ENCODE measurements around the gene BSG. TPM values are rescaled to one million over a fixed set of nuclear protein-coding genes. Genes with fewer than 3 reads are reported as not detected.

Gene BSG
- total and polyA plus RNA-seq, 9 of the 15 experiments (the other 6 are each of a cell fraction or from before 2014, with no cell fraction given) = 4.6 to 495 (median 187) TPM

GRCh38 chr19:623175-623916, 51.0 kb downstream of the BSG start:
- Histone ChIP-seq H3K9ac (ENCODE audit: insufficient read depth in 1 of 2, low read depth in 2 of 2, low read length in 2 of 2) (no peak overlapping the region; a peak in 1 of 4 replicates), H3K36me3 (ENCODE audit: control insufficient read depth, insufficient read depth, low read length) (peaks cover 80% of the 10 kb centered on the region; the same call in 2 of the 3 replicates), H3K79me2 (ENCODE audit: control insufficient read depth, insufficient read depth, low read length) (peaks cover 6% of the 10 kb centered on the region; the same call in 1 of the 3 replicates), H3K9me1 (ENCODE audit: control insufficient read depth, insufficient read depth, low read length) (no peaks in the 10 kb centered on the region), H3K27ac (ENCODE audit: extremely low read depth, low read depth, low read length) (no peak overlapping the region), H3K4me2 (ENCODE audit: insufficient read depth, low read length) (no peak overlapping the region), H2AFZ (ENCODE audit: low read depth, low read length) (no peak overlapping the region), H4K20me1 (replicated peaks; ENCODE audit: control insufficient read depth, insufficient read depth, low read length) (no peaks in the 10 kb centered on the region), H3K27me3 (ENCODE audit: control insufficient read depth in 2 of 2, insufficient read depth in 2 of 2, low read length in 2 of 2) (no peaks in the 10 kb centered on the region), H3K4me1 (replicated peaks in 1 of 2; ENCODE audit: control insufficient read depth in 2 of 2, insufficient read depth in 2 of 2, low read length in 2 of 2) (peaks cover 0 to 19% of the 10 kb centered on the region in 2 experiments; a peak in 1 of 5 replicates), H3K4me3 (no peak overlapping the region), H3K9me3 (replicated peaks; ENCODE audit: control insufficient read depth, insufficient read depth, low read depth, low read length) (no peaks in the 10 kb centered on the region; the same call in 1 of the 2 replicates)
- DNase-seq (ENCODE audit: extremely low read depth in 1 of 4, low spot score in 3 of 4) = no peak
- POLR2A ChIA-PET = no interaction called here
- CTCF ChIA-PET (ENCODE audit: low intra/inter-chr PET ratio) = no interaction called here
- no TSS peak for BruUV-seq (replicated peaks)
- no peak for TF ChIP-seq POLR2AphosphoS2 (IDR thresholded peaks at IDR 0.05; ENCODE audit: low read length)
- TF ChIP-seq, protein P1, sequence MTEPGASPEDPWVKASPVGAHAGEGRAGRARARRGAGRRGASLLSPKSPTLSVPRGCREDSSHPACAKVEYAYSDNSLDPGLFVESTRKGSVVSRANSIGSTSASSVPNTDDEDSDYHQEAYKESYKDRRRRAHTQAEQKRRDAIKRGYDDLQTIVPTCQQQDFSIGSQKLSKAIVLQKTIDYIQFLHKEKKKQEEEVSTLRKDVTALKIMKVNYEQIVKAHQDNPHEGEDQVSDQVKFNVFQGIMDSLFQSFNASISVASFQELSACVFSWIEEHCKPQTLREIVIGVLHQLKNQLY (CRISPR knock-in tag; conservative IDR thresholded peaks at IDR 0.05) = no peak
- no peak for TF ChIP-seq CCNT2 (IDR thresholded peaks at IDR 0.05; ENCODE audit: borderline replicate concordance, extremely low read depth, insufficient read length, low read depth, low read length)
- TF ChIP-seq SMC3 (conservative IDR thresholded peaks at IDR 0.05; ENCODE audit: insufficient read depth, low read depth, low read length) = no peak
- peak; percentile 64 for TF ChIP-seq POLR2G (IDR thresholded peaks at IDR 0.05; ENCODE audit: low read depth, low read length)
- no peak for TF ChIP-seq CTCFL (IDR thresholded peaks at IDR 0.05; ENCODE audit: borderline replicate concordance, insufficient read depth, low read depth, low read length, poor library complexity, severe bottlenecking)
- intact Hi-C loops (cut with micrococcal nuclease) (no loop called here), in situ Hi-C loops (cut with MboI) (no loop called here)
- ATAC-seq = no peak
- no peak for FAIRE-seq
- WGBS (ENCODE audit: insufficient coverage, low coverage, missing lambda C conversion rate) = 93% methylated on average over 23 of the region's 44 CpGs
